C1 segment of cervical spinal cord (tissue), 14 donors: Measurements from ENCODE around the gene TSC22D1.
"Not testable (repeated sequence)": the region's sequence is repeated elsewhere in the genome, so short reads cannot be mapped to it uniquely, and the experiment has no call there.

Experiments
- DNase-seq, 14 donors: peaks; one replicate each; lab custom pipeline; 2025; lab: John Stamatoyannopoulos, UW

The TSC22D1 gene

DNA sequence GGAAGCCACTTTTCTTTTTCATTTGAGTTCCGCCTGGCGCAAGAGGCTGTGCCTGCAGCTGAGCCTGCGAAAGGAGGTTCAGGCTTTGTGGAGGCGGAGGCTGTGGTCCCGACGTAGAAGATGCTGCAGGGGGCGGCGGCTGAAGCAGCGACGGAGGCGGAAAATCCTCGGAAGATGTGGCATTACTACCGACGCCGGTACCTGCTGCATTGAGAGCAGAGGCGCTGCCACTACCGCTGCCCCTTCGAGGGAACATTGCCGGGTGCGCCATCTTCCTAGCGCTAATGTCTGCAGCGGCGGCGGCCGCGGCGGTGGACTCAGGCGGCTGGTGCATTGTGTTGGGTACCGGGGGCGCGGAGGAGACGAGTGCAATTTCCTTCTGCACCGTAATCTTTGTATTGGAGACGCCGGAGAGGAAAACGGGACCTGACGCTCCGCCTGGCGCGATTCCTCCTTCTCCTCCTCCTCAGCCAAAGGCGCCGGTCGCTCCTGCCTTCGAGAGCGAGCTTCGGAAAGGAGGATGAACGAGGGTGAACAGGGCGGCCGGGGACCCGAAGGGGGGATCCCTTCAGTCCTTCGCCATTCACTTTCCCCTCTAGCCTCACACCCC is at the start of gene TSC22D1:
TSS of gene TSC22D1 (minus strand) at position 590 of the 610 bp plus-strand sequence. CDS start at position 334, 256 bp downstream.
- DNase-seq = peak in 11 of 14 donors; percentile 48 to 71 (median 62)

DNA sequence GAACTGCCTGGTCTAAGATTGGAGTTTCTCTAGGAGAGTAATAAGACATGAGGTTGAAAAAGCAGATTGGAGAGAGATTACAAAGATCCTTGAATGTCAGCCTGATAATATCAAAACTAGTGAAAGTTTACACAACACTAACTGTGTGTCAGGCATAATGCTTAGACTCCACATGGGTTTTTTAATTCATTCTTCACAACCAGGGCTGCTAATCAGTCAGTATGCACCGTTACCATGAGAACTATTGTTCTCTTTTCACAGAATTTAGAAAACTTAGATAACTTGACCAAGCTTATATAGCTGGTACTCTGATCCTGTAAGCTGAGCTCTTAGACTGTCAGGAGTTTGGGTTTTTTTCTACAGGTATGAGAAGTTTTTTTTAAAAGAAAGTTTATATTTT is 46.6 kb upstream of the TSC22D1 start:
- DNase-seq = no peak

DNA sequence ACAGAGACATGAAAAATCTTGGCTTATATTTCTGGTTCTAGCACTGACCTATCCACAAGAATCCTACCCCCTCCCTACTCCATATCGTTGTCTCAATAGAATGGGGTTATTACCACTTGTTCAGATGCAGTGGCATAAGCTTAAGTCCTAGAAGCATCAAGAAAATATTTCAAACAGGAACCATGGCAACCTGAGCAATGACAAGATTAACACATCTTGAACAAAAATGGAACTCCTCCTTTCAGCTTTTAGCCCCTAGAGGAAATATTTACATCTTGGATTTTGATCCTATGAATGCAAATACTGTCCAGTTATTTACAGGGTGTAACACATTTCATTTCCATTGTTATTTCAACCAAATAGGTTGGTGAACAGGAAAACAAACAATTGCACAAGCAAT is 46.1 kb upstream of the TSC22D1 start:
- DNase-seq = no peak

DNA sequence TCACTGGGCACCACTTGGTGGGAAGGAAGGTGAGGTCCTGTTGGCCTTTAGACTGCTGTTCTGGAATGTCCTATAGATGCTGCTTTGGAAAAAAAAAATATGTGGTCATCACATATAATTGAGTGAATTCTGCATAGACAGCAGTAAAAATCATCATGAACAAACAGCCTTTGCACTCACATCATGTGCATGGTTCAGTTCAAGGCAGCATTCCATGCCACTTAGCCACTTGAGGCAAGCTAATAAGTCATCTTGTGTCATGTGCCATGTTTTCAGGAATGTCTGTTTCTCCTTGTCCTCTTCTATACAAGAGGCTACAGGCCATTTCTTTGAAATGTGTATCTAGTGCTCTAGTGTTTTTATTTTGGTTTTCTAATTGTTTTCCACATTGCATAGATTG is 43.9 kb upstream of the TSC22D1 start:
- DNase-seq = no peak

DNA sequence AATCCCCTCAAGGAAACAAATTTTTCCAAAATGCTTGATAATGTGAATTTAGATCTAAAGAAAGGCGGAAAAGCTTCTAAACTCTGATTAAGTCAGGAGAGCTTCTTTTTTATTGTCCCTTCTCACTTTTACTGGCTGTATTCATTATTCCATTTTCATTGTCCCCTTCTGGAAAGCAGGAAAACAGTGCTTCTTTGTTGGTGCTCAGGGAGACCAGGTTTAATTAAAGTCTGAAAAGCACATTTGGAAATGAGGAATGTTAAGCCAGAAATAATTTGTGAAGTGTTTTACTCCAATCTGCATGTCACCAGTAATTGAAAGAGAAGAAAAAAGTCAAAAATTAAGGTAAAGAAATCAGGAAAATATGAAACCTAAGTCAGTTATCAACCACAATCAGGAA is 43.5 kb upstream of the TSC22D1 start:
- DNase-seq = no peak

DNA sequence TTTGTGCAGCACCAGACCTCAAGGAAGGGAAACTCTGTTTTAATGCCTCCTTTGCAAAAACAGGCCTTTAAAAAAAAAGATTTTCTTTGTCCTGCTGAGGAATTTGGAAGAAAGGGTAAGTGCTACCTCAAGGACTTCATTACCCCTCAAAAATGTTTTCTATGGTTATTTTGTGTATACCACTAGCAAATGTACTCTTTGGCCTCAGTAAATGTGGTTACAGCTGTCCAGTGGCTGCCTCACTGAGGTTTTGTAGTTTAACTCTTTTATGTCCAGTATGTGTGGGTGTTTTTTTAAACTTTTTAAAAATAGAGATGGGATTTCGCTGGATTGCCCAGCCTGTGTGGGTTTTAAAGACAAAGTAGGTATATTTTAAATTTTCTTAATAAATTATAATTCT is 42.2 kb upstream of the TSC22D1 start:
- DNase-seq = no peak

DNA sequence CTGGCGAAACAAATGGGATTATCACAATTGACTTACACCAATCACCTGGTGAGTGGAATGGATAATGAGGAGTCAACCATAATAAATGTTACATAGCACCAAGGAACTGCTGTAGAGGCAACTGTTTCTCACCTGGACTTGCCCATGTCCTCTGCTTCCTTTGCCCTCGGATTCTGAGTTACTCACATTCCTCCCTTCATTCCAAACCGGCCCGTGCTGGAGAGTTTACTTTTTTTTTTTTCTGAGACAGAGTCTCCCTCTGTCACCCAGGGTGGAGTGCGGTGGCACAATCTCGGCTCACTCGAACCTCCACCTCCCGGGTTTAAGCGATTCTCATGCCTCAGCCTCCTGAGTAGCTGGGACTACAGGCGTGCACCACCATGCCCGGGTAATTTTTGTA is 41.5 kb upstream of the TSC22D1 start:
- DNase-seq = no peak

DNA sequence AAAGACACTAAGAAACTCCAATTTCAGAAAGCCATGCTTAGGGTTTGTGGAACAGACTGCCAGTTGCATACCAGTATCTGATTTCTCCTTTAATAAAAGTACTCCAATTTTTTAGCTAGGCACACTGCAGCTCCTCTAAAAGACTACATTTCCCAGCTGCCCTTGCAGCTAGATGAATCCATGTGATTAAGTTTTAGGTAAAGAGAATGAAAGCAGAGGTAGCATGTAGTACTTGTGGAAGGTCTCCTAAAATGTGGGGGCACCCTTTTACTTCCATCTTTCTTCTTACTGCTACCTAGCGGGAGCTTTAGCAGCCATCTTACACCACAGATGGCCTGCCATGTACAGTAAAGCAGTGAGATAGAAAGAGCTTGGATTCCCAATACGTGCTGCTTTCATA is 33.0 kb upstream of the TSC22D1 start:
- DNase-seq = no peak

DNA sequence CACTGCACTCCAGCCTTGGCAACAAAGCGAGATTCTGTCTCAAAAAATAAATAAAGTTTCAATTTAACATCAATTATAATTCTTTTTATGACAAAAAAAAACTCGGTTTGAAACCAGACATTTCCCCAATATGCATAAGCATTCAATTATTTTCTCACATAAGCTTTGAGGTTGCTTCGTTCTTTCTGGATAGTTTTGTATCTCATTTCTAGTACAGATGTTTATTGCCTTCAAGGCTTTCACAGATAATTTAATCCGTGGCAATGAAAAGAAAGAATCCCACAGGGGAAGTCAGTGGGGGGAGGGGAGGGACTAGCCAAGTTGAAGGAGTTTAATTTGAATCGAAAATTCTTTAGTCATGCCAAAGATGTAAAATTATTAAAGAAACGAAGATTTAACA is 29.6 kb upstream of the TSC22D1 start:
- DNase-seq = no peak

DNA sequence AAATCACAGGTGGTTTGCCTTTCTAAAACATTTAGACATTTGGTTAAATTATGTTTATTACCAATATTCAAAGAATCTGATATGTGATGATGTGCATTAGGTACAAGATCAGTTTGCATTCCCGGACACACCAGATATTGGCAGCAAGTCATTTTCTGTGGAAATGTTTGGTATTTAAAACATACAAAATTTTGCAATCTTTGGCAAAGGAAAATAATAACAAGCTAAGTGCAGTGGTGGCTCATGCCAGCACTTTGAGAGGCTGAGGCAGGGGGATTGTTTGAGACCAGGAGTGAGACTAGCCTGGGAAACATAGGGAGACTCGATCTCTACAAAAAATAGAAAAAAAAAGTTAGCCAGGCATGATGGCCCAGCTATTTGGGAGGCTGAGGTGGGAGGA is 29.1 kb upstream of the TSC22D1 start:
- no peak for DNase-seq

DNA sequence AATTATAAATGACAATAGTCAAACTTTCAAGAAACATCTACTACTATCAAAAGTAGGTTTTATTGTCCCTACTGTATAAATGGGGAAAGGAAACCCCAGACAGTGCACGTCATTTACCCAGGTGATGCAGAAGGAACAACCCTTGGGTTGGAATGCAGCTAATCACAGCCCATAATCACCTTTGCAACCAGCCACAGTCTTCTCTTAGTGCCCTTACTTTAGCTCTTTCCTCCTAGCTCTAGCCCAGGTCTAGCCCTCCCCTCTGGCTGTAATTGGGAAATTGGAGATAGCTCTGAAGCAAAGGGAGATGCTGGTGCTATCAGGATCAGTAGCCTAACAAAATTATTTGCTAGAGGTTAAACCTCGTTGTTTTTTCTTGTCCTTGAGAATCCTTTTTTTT is 25.5 kb upstream of the TSC22D1 start:
- no peak for DNase-seq

DNA sequence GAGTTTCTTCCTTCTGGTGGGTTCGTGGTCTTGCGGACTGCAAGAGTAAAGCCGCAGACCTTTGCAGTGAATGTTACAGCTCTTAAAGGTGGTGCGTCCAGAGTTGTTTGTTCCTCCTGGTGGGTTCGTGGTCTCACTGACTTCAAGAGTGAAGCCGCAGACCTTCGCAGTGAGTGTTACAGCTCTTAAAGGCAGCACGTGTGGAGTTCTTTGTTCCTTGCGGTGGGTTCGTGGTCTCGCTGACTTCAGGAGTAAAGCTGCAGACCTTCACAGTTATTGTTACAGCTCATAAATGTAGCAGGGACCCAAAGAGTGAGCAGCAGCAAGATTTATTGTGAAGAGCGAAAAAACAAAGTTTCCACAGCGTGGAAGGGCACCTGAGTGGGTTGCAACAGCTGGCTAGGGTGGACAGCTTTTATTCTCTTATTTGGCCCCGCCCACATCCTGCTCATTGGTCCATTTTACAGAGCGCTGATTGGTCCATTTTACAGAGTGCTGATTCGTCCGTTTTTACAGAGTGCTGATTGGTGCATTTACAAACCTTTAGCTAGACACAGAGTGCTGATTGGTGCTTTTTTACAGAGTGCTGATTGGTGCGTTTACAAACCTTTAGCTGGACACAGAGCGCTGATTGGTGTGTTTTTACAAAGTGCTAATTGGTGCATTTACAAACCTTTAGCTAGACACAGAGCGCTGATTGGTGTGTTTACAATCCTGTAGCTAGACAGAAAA is 17.9 kb upstream of the TSC22D1 start:
- not testable (repeated sequence) for DNase-seq

DNA sequence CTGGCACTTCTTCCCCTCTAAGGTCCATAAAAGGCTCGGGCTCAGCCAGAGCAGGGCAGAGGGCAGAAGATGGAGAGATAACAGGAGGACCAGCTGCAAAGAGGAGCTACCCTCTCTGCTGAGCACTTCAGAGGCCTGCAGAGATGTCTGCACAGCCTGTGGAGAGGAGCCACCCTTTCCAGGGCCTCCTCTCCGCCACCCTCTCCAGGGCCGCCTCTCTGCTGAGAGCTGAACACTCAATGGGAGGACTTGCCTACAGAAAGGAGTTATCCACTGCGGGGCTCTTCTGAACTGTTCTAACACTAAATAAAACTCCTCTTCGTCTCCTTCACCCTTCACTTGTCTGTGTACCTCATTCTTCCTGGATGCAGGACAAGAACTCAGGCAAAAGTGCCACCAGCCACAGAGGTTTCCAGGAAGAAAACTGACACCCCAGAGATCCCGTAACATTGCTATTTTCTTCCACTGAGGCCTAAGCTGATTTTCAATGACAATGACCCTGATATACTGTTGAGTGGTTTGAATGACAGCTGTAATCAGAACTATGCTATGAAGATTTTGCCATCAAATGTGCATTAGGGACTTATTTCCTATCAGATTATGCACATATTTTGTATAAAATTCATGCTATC is 16.2 kb upstream of the TSC22D1 start:
- no peak for DNase-seq

DNA sequence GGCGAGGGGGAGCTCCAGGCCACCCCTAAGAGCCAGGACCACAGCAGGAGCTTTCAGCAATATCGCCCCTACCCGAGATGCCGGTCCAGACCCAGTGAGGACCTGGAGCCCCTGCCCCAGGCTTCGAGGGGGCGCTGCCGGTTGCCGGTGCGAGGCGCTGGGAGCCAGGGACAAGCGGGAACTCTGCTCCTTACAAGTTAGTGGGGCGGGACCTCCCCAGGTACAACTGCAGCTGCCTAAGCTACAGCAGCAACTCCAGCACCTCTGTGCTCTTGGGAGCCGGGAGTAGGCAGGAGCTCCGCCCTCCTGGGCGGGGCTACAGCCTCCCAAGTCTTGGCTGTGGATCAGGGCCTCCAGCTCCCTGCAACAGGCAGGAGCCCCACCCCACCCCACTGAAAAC is 15.2 kb upstream of the TSC22D1 start:
- no peak for DNase-seq

DNA sequence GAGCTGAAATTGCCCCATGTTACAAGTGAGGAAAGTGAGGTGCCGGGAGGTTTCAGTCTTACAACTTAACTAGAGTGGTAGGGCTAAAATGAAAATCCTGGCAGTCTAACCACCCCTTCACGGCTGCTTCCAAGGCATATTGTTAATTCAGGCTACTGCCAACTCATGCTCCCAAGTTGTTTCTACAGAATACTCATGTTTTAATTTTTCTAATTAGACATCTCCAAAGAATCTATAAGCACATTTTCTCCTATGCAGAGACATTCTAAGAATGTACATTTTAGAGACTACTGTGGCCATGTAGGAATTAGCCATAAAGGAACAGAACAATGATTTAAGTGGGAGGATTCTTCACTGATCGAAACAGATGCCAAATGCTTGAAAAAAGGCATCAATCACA is 7.0 kb upstream of the TSC22D1 start:
- DNase-seq = no peak

DNA sequence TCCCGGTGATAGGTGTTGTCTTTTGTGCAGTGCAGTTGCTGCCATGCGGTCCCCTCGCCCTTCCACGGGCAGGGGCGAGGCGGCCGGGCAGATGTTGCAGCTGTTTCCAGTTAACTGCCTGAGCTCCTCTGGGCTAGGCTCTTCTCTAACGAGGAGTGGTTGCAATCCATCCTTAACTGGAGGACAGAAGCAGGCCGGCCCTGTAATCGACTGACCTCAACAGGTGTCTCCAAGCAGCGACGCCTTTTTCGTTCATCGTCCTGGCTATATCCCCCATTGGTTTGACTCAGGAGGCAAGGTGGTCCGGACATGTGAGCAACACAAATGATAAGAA is 1.9 kb upstream of the TSC22D1 start:
- DNase-seq = peak in 1 of 14 donors; percentile 73

DNA sequence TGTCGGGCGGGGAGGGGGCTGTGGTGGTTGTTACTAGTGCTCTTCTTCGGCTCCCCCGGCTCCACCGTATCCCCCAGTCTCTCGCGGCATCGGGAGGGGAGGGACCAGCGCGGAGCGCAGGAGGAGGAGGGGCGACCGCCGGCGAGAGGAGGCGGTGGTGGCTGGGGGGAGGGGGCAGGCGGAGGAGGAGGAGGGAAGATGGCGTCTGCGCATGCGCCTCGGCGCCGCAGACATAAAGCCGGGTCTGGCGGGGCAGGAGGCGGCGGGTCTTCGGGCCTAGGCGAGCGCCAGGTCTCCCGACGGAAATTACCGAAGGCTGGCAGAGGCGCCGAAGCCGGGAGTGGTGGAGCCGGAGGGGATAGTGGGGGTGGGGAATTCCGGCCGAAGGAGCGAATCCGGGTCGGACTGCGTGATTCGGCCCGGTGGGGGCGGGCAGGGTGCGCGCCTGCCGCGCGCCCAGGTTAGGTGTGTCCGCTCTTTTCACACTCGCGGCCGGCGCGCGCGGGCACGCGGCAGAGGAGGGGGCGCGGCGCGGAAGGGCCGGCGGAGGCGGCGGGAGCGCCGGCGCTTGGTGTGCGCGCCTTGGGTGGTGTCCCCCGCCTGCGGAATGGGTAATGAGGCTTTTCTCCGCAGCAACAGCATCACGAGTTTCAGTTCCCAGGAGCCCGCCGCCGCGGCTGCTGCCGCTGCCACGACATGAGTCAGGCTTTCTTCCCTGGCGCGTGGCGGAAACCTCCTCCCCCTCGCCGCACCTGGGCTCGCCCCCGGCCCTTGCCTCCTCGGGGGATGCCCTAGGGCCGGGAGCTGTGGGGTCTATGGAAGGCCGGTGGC is 1.3 kb upstream of the TSC22D1 start:
- peak; percentile 74 to 96 (median 94) for DNase-seq

DNA sequence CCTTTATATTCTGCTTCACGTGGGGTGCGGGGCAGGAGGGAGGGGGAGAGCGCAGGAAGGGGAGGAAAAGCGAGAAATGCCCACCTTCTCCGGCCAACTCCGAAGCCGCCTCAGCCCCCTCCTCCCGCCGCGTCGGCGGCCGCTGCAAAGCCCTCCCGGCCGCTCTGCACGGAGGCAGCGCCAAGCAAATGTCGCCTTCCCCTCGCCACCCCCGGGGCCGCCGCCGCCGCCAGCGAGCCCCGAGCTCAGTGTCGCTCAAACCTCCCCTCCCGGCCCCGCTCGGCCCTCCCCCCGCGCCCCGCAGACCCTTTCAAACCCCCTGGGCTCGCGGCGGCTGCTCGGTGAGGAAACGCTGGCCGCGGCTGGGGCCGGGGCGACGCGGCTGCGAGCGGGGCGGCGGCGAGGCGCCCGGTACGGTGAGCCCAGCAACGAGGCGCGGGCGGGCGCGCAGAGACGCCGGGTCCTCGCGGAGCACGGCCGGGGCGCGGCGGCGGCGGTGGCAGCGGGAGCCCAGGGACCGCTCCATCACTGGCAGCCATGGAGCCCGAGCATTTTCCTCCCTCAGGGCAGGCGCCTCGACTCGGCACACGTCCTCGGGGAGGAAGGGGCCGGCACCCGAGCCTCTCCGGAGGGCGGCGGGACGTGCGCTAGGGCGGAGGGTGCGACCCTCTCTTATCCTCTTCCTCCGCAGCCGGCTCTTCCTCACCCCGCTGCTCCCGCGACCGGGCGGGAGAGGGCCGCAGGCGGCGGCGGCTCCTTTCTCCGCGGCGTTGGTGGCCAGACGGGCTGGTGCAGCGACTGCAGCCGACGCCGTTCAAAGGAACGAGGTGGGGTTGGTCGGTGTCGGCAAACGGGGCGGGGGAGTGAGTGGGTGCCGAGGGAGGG is 463 bp upstream of the TSC22D1 start:
- DNase-seq = peak in 9 of 14 donors; percentile 0 to 69 (median 62)

DNA sequence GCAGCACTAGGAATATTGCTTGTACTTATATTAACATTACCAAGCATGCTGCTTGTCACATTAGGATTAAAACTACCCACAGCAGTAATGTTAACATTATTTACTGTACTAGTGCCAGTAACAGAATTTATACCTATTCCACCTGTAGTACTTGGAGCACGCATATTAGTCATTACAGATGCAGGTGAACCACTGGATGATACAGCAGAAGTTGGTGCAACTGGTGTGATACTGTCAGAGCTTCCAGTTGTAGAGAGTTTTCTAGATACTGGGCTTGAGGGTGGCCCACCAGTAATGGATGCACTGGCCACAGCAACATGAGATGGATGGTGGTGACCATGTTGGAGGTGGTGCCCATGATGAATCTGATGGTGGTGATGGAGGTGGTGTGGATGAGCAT is 1.1 kb downstream of the TSC22D1 start:
- DNase-seq = no peak

DNA sequence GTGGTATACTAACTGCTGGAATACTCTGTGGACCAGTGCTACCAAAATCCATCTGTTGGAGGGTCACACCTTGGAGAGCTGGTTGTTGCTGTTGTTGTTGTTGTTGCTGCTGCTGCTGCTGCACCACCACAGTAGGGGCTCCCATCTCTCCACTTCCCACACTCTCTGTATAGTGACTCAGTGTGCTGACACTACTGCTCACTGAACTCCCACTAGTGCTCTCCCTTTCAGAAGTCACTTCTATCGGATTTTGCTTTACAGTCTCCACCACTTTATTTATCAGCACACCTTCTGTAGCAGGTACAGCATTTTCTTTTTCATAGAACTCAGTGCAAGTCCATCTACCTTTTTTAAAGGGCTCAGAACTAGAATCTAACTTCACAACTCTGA is 1.7 kb downstream of the TSC22D1 start:
- DNase-seq = peak in 1 of 14 donors; percentile 6

DNA sequence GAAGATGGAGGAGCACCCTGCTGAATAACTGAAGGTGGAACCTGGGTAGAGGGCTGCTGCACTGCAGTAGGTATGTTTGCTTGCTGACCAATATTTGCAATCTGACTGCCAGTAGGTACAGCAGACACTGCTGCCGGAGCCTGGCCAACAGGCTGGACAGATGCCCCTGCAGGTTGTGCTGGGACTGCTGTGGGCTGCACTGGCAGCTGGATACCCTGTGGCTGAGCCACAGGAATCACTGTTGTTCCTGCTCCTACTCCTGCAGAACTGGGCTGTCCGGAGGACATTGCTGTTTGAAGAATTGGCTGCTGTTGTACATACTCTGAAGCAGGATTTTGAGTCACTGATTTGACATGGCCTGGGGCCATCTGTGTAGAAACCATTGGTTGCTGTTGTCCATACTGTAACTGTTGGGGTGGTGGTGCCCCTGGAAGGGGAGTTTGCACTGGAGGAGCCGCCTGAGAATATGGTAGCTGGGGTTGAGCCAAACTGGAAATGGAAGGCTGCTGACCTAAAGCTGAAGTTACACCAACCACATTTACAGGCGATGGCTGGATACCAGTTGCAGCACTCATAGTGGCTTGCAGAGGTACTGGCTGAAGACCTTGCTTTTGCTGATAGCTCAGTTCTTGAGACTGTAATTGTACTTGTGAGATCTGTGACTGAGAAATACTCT is 2.2 kb downstream of the TSC22D1 start:
- DNase-seq = peak in 1 of 14 donors; percentile 26
